H1 (cell line): ENCODE data around the gene UGT1A7. TPM values are rescaled to one million over a fixed set of nuclear protein-coding genes. Genes with fewer than 3 reads are reported as not detected.

ENCODE experiments used
- BCL11A ChIP-seq, 2 experiments: IDR thresholded peaks; one replicate each; pipeline ENCODE4 v1.6.1; 2011; ENCODE audit warnings: low read depth in 2 of 2, low read length in 2 of 2, mild to moderate bottlenecking in 2 of 2
- CBX8 ChIP-seq: fragments of 300-800, 300-1000 bp; sonication (generic); IDR thresholded peaks from 2 replicates; pipeline ENCODE4 v1.7.1; 2016; ENCODE audit warnings: low read depth, low read length, borderline replicate concordance
- CHD2 ChIP-seq: IDR thresholded peaks from 2 replicates; pipeline ENCODE4 v1.6.1; 2012; ENCODE audit warnings: low read length, improper control_type of control experiment
- EGR1 ChIP-seq: IDR thresholded peaks from 2 replicates; pipeline ENCODE4 v1.6.1; 2011; ENCODE audit warnings: low read depth, low read length, borderline replicate concordance
- JUND ChIP-seq: IDR thresholded peaks from 2 replicates; pipeline ENCODE4 v1.6.1; 2011; ENCODE audit warnings: mild to moderate bottlenecking, improper control_type of control experiment, low read length
- TAF7 ChIP-seq: optimal IDR thresholded peaks from 2 replicates; pipeline ENCODE3; 2011; ENCODE audit warnings: low read depth, mild to moderate bottlenecking, inconsistent platforms, low read length, moderate library complexity, borderline replicate concordance
- polyA plus RNA-seq, 7 experiments: library from polyadenylated mRNA; depleted of rRNA in 3 of 7; stranded (reverse) in 5 of 7; unstranded in 2 of 7; fragments of >200 nt in 5 of 7; fragments of 200-250 nt in 2 of 7; gene quantifications; 1 replicate in 5 of 7; 2 replicates in 1 of 7; 4 replicates in 1 of 7; pipeline versions ENCODE4 v1.2.1 to v1.2.3, GENCODE V29; 2011 to 2013; ENCODE audit warnings: missing spikeins in 2 of 7, mixed read lengths in 2 of 7
- total RNA-seq: library from RNA; stranded (reverse); fragmentation: NEBNext Ultra II Directional; extraction: Animal tissue kit (Norgen Biotek cat#: 25700); gene quantifications from 2 replicates; pipeline ENCODE4 v1.2.1, GENCODE V29; 2021

Gene UGT1A7
- total and polyA plus RNA-seq, 2 of the 8 experiments (the other 6 are each of a cell fraction or from before 2014, with no cell fraction given) = not detected

GRCh38 chr2:233791151-233791882 is 109.6 kb downstream of the UGT1A7 start (continued):
- TF ChIP-seq BCL11A (IDR thresholded peaks at IDR 0.05; ENCODE audit: low read depth in 2 of 2, low read length in 2 of 2) = no peak
- TF ChIP-seq CHD2 = no peak
- TF ChIP-seq EGR1 = no peak
- TF ChIP-seq JUND = no peak
- no peak for TF ChIP-seq CBX8
- TF ChIP-seq TAF7 = no peak
